HCT116 (cell line): ENCODE data around the gene FGFBP1. TPM values are rescaled to one million over a fixed set of nuclear protein-coding genes. Genes with fewer than 3 reads are reported as not detected.

Source experiments
- ATAC-seq: fragments of 200-7000 bp; cut with Tn5 transposase; 2 replicates; pipeline ENCODE4 v1.9.1; 2020; ENCODE audit warnings: mild to moderate bottlenecking, moderate library complexity
- BruUV-seq: library from RNA; stranded (reverse); fragments of 400-500 nt; replicated peaks from 2 replicates; lab custom pipeline; 2021; lab: Mats Ljungman, UMichigan
- CTCF ChIA-PET: fragments of 300-600 bp; sonication (Branson Sonifier 250); formaldehyde crosslinking; loops from one replicate; lab custom pipeline; 2021; ENCODE audit warnings: antibody characterized with exemption; lab: Charles Lee
- POLR2A ChIA-PET: fragments of 300-600, 350-600 bp; sonication (Branson Sonifier 250); formaldehyde crosslinking; loops from one replicate; lab custom pipeline; 2021; ENCODE audit warnings: antibody characterized with exemption; lab: Charles Lee
- RAD21 ChIA-PET, 2 experiments: fragments of 300-600 bp; sonication (Branson Sonifier 250); formaldehyde crosslinking; loops; one replicate each; lab custom pipeline; 2023; ENCODE audit warnings: low total read pairs in 2 of 2; ENCODE audit not compliant: uncharacterized antibody in 2 of 2, unreplicated experiment in 2 of 2, low non-redundant PET in 1 of 2; lab: Charles Lee
- DNase-seq: peaks from one replicate; pipeline ENCODE4 v3.0.0-alpha.2; 2010; ENCODE audit warnings: low read depth, low spot score
- H2AFZ ChIP-seq: fragments of 200-600 bp; shearing (Covaris generic), sonication (generic); 2 replicates; pipeline ENCODE4 v1.6.1; 2017; ENCODE audit warnings: low read depth, mixed run types, mixed read lengths, antibody characterized with exemption, low read length; ENCODE audit not compliant: poor library complexity, severe bottlenecking
- H3K27ac ChIP-seq: 2 replicates; pipeline ENCODE4 v1.5.1; 2012; ENCODE audit warnings: low read depth, low read length
- H3K27me3 ChIP-seq: fragments of 200-600 bp; sonication (generic); 2 replicates; pipeline ENCODE4 v1.6.1; 2016; ENCODE audit warnings: mixed run types, low read length, mixed read lengths; ENCODE audit not compliant: insufficient read depth
- H3K36me3 ChIP-seq, 2 experiments: fragments of 200-500 bp in 1 of 2; fragments of 200-600 bp in 1 of 2; sonication (Bioruptor generic) in 1 of 2; sonication (generic) in 1 of 2; 2 replicates each; pipeline versions ENCODE4 v1.5.1 to v1.6.1; 2014 to 2016; ENCODE audit warnings: low read length in 2 of 2, inconsistent platforms in 1 of 2, mixed read lengths in 1 of 2, mixed run types in 1 of 2; ENCODE audit not compliant: insufficient read depth in 2 of 2, control insufficient read depth in 1 of 2
- H3K4me1 ChIP-seq, 2 experiments: fragments of 200-600 bp in 1 of 2; sonication (generic) in 1 of 2; 2 replicates each; pipeline versions ENCODE4 v1.5.1 to v1.6.1; 2012 to 2017; ENCODE audit warnings: low read length in 2 of 2, inconsistent platforms in 1 of 2, mild to moderate bottlenecking in 1 of 2, mixed read lengths in 1 of 2, mixed run types in 1 of 2, moderate library complexity in 1 of 2; ENCODE audit not compliant: insufficient read depth in 2 of 2, control insufficient read depth in 1 of 2
- H3K4me2 ChIP-seq: fragments of 200-600 bp; sonication (generic); 2 replicates; pipeline ENCODE4 v1.6.1; 2017; ENCODE audit warnings: mixed run types, low read length, mixed read lengths
- H3K4me3 ChIP-seq, 2 experiments: fragments of 200-600 bp in 1 of 2; sonication (generic) in 1 of 2; replicated peaks in 1 of 2; 2 replicates each; pipeline ENCODE4 v1.5.1; 2011 to 2016; ENCODE audit warnings: low read length in 2 of 2, control low read depth in 1 of 2, low read depth in 1 of 2, mild to moderate bottlenecking in 1 of 2, mixed read lengths in 1 of 2, mixed run types in 1 of 2
- H3K79me2 ChIP-seq: fragments of 200-600 bp; sonication (generic); 2 replicates; pipeline ENCODE4 v1.6.1; 2017; ENCODE audit warnings: mild to moderate bottlenecking, mixed run types, low read length, moderate library complexity, mixed read lengths; ENCODE audit not compliant: insufficient read depth
- H3K9ac ChIP-seq: fragments of 200-600 bp; sonication (generic); 2 replicates; pipeline ENCODE4 v1.6.1; 2016; ENCODE audit warnings: low read length, mixed read lengths
- H3K9me2 ChIP-seq: fragments of 200-600 bp; sonication (generic), shearing (Covaris generic); 2 replicates; pipeline ENCODE4 v1.6.1; 2017; ENCODE audit warnings: mixed run types, mild to moderate bottlenecking, moderate library complexity; ENCODE audit not compliant: insufficient read depth
- H3K9me3 ChIP-seq, 2 experiments: fragments of 200-500 bp in 1 of 2; fragments of 200-600 bp in 1 of 2; sonication (Bioruptor generic) in 1 of 2; sonication (generic) in 1 of 2; 2 replicates each; pipeline ENCODE4 v1.6.1; 2014 to 2017; ENCODE audit warnings: low read length in 2 of 2, mixed read lengths in 2 of 2, inconsistent platforms in 1 of 2, low read depth in 1 of 2, mild to moderate bottlenecking in 1 of 2, mixed run types in 1 of 2, moderate library complexity in 1 of 2; ENCODE audit not compliant: control insufficient read depth in 1 of 2, insufficient read depth in 1 of 2
- H4K20me1 ChIP-seq: fragments of 200-600 bp; sonication (generic), shearing (Covaris generic); 2 replicates; pipeline ENCODE4 v1.6.1; 2017; ENCODE audit warnings: mixed run types, mild to moderate bottlenecking, moderate library complexity; ENCODE audit not compliant: insufficient read depth
- CBX3 ChIP-seq: IDR thresholded peaks from 2 replicates; pipeline ENCODE4 v1.6.1; 2012; ENCODE audit warnings: low read depth
- CTCF ChIP-seq, 3 experiments: fragments of 200-600 bp in 1 of 3; sonication (generic) in 1 of 3; IDR thresholded peaks in 2 of 3; conservative IDR thresholded peaks in 1 of 3; 2 replicates each; pipeline ENCODE4 v1.5.1; 2012 to 2017; ENCODE audit warnings: low read depth in 2 of 3, low read length in 2 of 3, antibody characterized with exemption in 1 of 3, borderline replicate concordance in 1 of 3, control low read depth in 1 of 3, mild to moderate bottlenecking in 1 of 3, mixed read lengths in 1 of 3, mixed run types in 1 of 3, moderate library complexity in 1 of 3; ENCODE audit not compliant: insufficient read depth in 1 of 3
- EGR1 ChIP-seq: IDR thresholded peaks from 2 replicates; pipeline ENCODE4 v1.6.1; 2012; ENCODE audit warnings: low read depth
- EZH2phosphoT487 ChIP-seq: fragments of 200-600 bp; IDR thresholded peaks from 2 replicates; pipeline ENCODE4 v1.6.1; 2018; ENCODE audit warnings: antibody characterized with exemption, borderline replicate concordance
- POLR2AphosphoS5 ChIP-seq: IDR thresholded peaks from 2 replicates; pipeline ENCODE4 v1.6.1; 2011; ENCODE audit warnings: mild to moderate bottlenecking, low read depth, low read length, moderate library complexity
- RAD21 ChIP-seq: IDR thresholded peaks from 2 replicates; pipeline ENCODE4 v1.6.1; 2012; ENCODE audit warnings: low read depth, mild to moderate bottlenecking
- REST ChIP-seq: IDR thresholded peaks from 2 replicates; pipeline ENCODE4 v1.6.1; 2012; ENCODE audit warnings: low read depth
- SP1 ChIP-seq: IDR thresholded peaks from 2 replicates; pipeline ENCODE4 v1.6.1; 2012; ENCODE audit warnings: low read depth
- TCF7L2 ChIP-seq: IDR thresholded peaks from 2 replicates; pipeline ENCODE4 v1.7.0; 2011; ENCODE audit warnings: borderline replicate concordance, inconsistent platforms; ENCODE audit not compliant: insufficient read depth, insufficient read length; ENCODE audit errors: extremely low read depth
- YY1 ChIP-seq: IDR thresholded peaks from 2 replicates; pipeline ENCODE4 v1.6.1; 2011; ENCODE audit warnings: low read length, low read depth, moderate library complexity, mild to moderate bottlenecking; ENCODE audit not compliant: insufficient replicate concordance; ENCODE audit errors: extremely low read depth
- ZNF274 ChIP-seq: fragments of 200-500 bp; sonication (Bioruptor generic); IDR thresholded peaks from 2 replicates; pipeline ENCODE4 v1.6.1; 2014; ENCODE audit warnings: mild to moderate bottlenecking, low read depth, low read length, inconsistent platforms
- intact Hi-C: fragments of 100-400 bp; cut with micrococcal nuclease; formaldehyde crosslinking; loops from 2 replicates; pipeline ENCODE4 v1.10.0; 2022
- total RNA-seq: library from RNA; stranded (reverse); gene quantifications from one replicate; pipeline ENCODE4 v1.2.1, GENCODE V29; 2021; ENCODE audit not compliant: unreplicated experiment

FGFBP1 gene
- total RNA-seq, 1 experiment from 2014 or later, result 8.7 TPM

DNA sequence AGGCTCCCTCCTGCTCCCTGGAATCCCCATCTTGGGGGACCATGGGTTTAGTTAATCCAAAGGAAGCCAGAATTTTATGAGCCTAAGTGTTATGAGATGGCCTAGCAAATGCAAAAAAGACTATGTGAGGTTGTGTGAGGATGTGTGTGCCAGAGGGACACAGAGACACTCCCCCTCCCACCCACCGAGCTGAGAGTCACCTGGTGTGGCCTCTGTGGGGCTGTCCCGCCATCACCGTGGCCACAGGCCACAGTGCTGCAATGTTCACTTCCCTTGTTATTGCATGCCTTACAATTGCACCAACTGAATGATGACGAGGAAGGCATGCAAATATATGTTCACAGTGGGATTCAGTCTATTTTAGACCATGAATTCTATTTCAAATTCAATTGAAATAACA lies 25.0 kb upstream of the FGFBP1 start:
- Histone ChIP-seq H3K4me1 (peaks cover 0 to 7% of the 10 kb centered on the region in 2 experiments; a peak in 1 of 4 replicates), H3K9ac (no peak overlapping the region), H2AFZ (no peak overlapping the region), H3K27me3 (no peaks in the 10 kb centered on the region), H4K20me1 (no peaks in the 10 kb centered on the region), H3K79me2 (no peaks in the 10 kb centered on the region), H3K4me2 (no peak overlapping the region), H3K27ac (no peak overlapping the region), H3K9me2 (no peaks in the 10 kb centered on the region), H3K4me3 (no peak overlapping the region), H3K36me3 (no peaks in the 10 kb centered on the region), H3K9me3 (no peaks in the 10 kb centered on the region; a peak in 1 of 4 replicates)
- no peak for TF ChIP-seq TCF7L2
- no peak for TF ChIP-seq ZNF274
- TF ChIP-seq SP1, result no peak
- TF ChIP-seq POLR2AphosphoS5, result no peak
- no TSS peak for BruUV-seq
- intact Hi-C loops, result loop anchor here (1.0 kb wide), 2 partner anchors 38 to 302 kb away; no protein-coding TSS in a partner anchor
- ChIA-PET CTCF (interaction anchor here (1.1 to 2.8 kb wide), 4 partner anchors 38 to 301 kb away, joined by 3 to 32 read pairs (median 8); no protein-coding TSS in a partner anchor), RAD21 (interaction anchor here (0.6 to 1.1 kb wide), 2 partner anchors 158 to 300 kb away, joined by 3 read pairs; no protein-coding TSS in a partner anchor), POLR2A (interaction anchor here (1.7 kb wide), 1 partner anchor 301 kb away, joined by 6 read pairs; no protein-coding TSS in a partner anchor)
- DNase-seq (no peak), ATAC-seq (peak; percentile 21; the same call in 1 of the 2 replicates)

DNA sequence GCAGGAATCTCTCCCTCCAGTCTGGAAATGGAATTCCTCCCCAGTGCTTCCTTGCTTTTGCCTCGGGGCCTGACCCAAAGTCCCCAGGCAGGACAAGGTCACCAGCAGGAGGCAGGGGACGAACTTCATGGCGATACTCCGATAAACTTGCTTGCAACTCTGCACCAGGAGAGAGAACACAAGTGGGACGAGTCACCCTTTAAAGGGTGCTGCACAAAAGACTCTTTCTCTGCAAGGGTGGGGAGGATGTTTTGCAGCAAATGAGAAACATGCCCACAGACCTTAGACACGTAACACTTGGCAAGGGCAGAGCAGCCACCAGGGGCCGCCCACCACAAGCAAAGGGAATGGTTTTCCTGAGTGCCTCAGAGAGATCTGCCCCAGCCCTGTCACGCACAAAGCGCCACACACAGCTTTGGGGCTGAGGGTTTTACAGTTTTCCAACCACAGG lies 24.5 kb upstream of the FGFBP1 start, which contains the start of gene FGFBP2:
Gene FGFBP2 (minus strand): TSS at position 175 of the 451 bp plus-strand sequence. CDS start 46 bp downstream, at position 129.
- Histone ChIP-seq H3K9me3 (no peaks in the 10 kb centered on the region; a peak in 1 of 4 replicates), H3K27ac (no peak within 1 kb of the TSS), H3K27me3 (no peaks in the 10 kb centered on the region), H4K20me1 (no peaks in the 10 kb centered on the region), H3K79me2 (no peaks in the 10 kb centered on the region), H3K36me3 (no peaks in the 10 kb centered on the region), H3K4me3 (no peak within 1 kb of the TSS), H3K9me2 (no peaks in the 10 kb centered on the region), H3K4me1 (peaks cover 0 to 7% of the 10 kb centered on the region in 2 experiments; a peak in 1 of 4 replicates), H3K4me2 (no peak within 1 kb of the TSS), H3K9ac (no peak within 1 kb of the TSS), H2AFZ (no peak within 1 kb of the TSS)
- CTCF ChIA-PET, result interaction anchor here (1.9 to 2.8 kb wide), 3 partner anchors 38 to 302 kb away, joined by 8 to 32 read pairs (median 9); no protein-coding TSS in a partner anchor
- intact Hi-C loops, result loop anchor here (1.0 kb wide), 2 partner anchors 38 to 302 kb away; no protein-coding TSS in a partner anchor
- peak; percentile 91 for ATAC-seq
- RAD21 ChIA-PET, result interaction anchor here (0.6 to 1.1 kb wide), 2 partner anchors 157 to 301 kb away, joined by 3 read pairs; no protein-coding TSS in a partner anchor
- BruUV-seq, result no TSS peak
- POLR2A ChIA-PET, result interaction anchor here (1.7 kb wide), 1 partner anchor 302 kb away, joined by 6 read pairs; no protein-coding TSS in a partner anchor
- DNase-seq, result peak; percentile 21
- peak; percentile 75 for TF ChIP-seq RAD21
- TF ChIP-seq EGR1, result no peak
- TF ChIP-seq YY1, result peak; percentile 14
- TF ChIP-seq REST, result no peak
- TF ChIP-seq CTCF (IDR thresholded peaks at IDR 0.05 in 2 of 3, conservative IDR thresholded peaks at IDR 0.05 in 1 of 3; ENCODE audit: borderline replicate concordance in 1 of 3, insufficient read depth in 1 of 3, low read depth in 2 of 3, low read length in 2 of 3), result peak; percentile 63 to 74 (median 69)
- no peak for TF ChIP-seq EZH2phosphoT487
- TF ChIP-seq CBX3, result 0 out of 2 replicates have a peak, but pooled peaks have one; percentile 10
